Glutamatergic neuron (in vitro differentiated cells): ENCODE measurements around the gene SIK1. TPM values are rescaled to one million over a fixed set of nuclear protein-coding genes. Genes with fewer than 3 reads are reported as not detected.
"Not testable (repeated sequence)": the region's sequence is repeated elsewhere in the genome, so short reads cannot be mapped to it uniquely, and the experiment has no call there.

ENCODE experiments used
- DNase-seq: peaks from one replicate; pipeline ENCODE4 v3.0.0; 2022
- H3K27ac Mint-ChIP-seq: one replicate; pipeline ENCODE4 v1.8.0; 2020; ENCODE audit warnings: mild to moderate bottlenecking, mixed read lengths, inconsistent platforms; ENCODE audit not compliant: unreplicated experiment
- H3K27me3 Mint-ChIP-seq: one replicate; pipeline ENCODE4 v1.8.0; 2020; ENCODE audit warnings: mild to moderate bottlenecking, moderate library complexity, mixed read lengths, inconsistent platforms; ENCODE audit not compliant: unreplicated experiment
- H3K36me3 Mint-ChIP-seq: one replicate; pipeline ENCODE4 v1.8.0; 2020; ENCODE audit warnings: mild to moderate bottlenecking, mixed read lengths, inconsistent platforms; ENCODE audit not compliant: unreplicated experiment
- H3K4me1 Mint-ChIP-seq: one replicate; pipeline ENCODE4 v1.8.0; 2020; ENCODE audit warnings: mild to moderate bottlenecking, low read depth, mixed read lengths, inconsistent platforms; ENCODE audit not compliant: unreplicated experiment
- H3K4me3 Mint-ChIP-seq: one replicate; pipeline ENCODE4 v1.8.0; 2020; ENCODE audit warnings: mild to moderate bottlenecking, mixed read lengths, inconsistent platforms; ENCODE audit not compliant: unreplicated experiment
- H3K9me3 Mint-ChIP-seq: one replicate; pipeline ENCODE4 v1.8.0; 2020; ENCODE audit warnings: mild to moderate bottlenecking, moderate library complexity, mixed read lengths, inconsistent platforms; ENCODE audit not compliant: unreplicated experiment
- total RNA-seq: library from RNA; stranded (reverse); fragmentation: NEBNext Ultra II Directional; extraction: Animal tissue kit (Norgen Biotek cat#: 25700); gene quantifications from one replicate; pipeline ENCODE4 v1.2.1, GENCODE V29; 2021; ENCODE audit not compliant: unreplicated experiment

SIK1 gene
- total RNA-seq, 1 donor from 2014 or later: 14.2 TPM

GRCh38 chr21:43455717-43456116, 28.8 kb upstream of the SIK1 start:
- not testable (repeated sequence) for DNase-seq, H3K4me1 Mint-ChIP-seq, H3K4me3 Mint-ChIP-seq, H3K27ac Mint-ChIP-seq, H3K36me3 Mint-ChIP-seq, H3K9me3 Mint-ChIP-seq, H3K27me3 Mint-ChIP-seq

- H3K4me3 Mint-ChIP-seq, H3K9me3 Mint-ChIP-seq, DNase-seq, H3K27me3 Mint-ChIP-seq, H3K27ac Mint-ChIP-seq, H3K4me1 Mint-ChIP-seq, H3K36me3 Mint-ChIP-seq: not testable (repeated sequence)
Observed at GRCh38 chr21:43454176-43454575, 27.2 kb upstream of the SIK1 start.

DNA sequence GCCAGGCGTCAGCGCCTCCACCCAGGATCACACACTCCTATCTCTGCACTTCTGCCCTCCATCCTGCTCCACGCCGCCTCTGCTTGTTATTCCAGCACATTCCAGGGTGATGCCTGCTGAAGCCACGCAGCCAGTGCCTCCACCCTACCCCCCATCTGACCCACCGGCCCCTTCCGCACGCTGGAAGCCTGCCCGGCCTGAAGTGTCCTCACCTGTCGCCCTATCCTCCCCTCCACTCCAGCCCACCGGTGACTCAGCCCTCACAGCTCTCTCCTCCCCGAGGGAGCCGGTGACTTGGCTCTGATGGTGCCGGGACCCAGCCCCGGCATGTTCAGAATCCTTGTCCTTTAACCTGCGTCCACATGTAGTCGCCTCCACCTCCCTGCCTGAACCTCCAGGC, 24.9 kb upstream of the SIK1 start:
- H3K9me3 Mint-ChIP-seq, H3K27ac Mint-ChIP-seq, H3K36me3 Mint-ChIP-seq, H3K4me3 Mint-ChIP-seq, H3K4me1 Mint-ChIP-seq, DNase-seq, H3K27me3 Mint-ChIP-seq: not testable (repeated sequence)

GRCh38 chr21:43450287-43450686, 23.4 kb upstream of the SIK1 start:
- not testable (repeated sequence) for H3K27ac Mint-ChIP-seq, DNase-seq

GRCh38 chr21:43447353-43447977, 20.5 kb upstream of the SIK1 start:
- DNase-seq, H3K4me3 Mint-ChIP-seq, H3K9me3 Mint-ChIP-seq, H3K27ac Mint-ChIP-seq, H3K4me1 Mint-ChIP-seq, H3K27me3 Mint-ChIP-seq, H3K36me3 Mint-ChIP-seq: not testable (repeated sequence)

More at GRCh38 chr21:43450287-43450686, 23.4 kb upstream of the SIK1 start:
- H3K9me3 Mint-ChIP-seq, H3K4me1 Mint-ChIP-seq, H3K27me3 Mint-ChIP-seq, H3K4me3 Mint-ChIP-seq, H3K36me3 Mint-ChIP-seq: not testable (repeated sequence)

GRCh38 chr21:43446277-43446932, 19.5 kb upstream of the SIK1 start:
- H3K9me3 Mint-ChIP-seq, H3K27me3 Mint-ChIP-seq, DNase-seq, H3K4me3 Mint-ChIP-seq, H3K4me1 Mint-ChIP-seq, H3K27ac Mint-ChIP-seq, H3K36me3 Mint-ChIP-seq: not testable (repeated sequence)

GRCh38 chr21:43444524-43444923, 17.6 kb upstream of the SIK1 start:
- not testable (repeated sequence) for H3K9me3 Mint-ChIP-seq, H3K27me3 Mint-ChIP-seq, DNase-seq, H3K27ac Mint-ChIP-seq, H3K4me3 Mint-ChIP-seq, H3K4me1 Mint-ChIP-seq, H3K36me3 Mint-ChIP-seq

DNA sequence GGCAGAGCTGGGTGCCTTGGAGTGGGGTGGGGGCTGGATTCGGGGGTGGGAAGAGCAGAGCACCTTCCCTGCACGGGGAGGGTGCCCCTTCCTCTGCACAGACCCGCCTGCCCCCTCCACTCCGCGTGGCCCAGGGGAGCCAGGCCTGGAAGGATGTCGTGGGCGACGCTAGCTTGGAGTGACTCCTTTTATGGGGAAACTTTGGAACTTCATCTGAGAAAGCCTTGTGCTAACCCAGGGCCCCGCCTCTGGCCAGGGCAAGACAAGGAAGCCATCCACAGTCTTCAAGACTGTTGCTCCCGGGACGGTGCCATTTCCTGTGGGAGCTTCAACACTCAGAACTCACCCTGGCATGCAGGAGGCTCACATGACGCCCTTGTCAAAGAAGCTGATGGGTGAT, 15.6 kb upstream of the SIK1 start:
- not testable (repeated sequence) for DNase-seq, H3K36me3 Mint-ChIP-seq, H3K4me1 Mint-ChIP-seq, H3K27me3 Mint-ChIP-seq, H3K9me3 Mint-ChIP-seq, H3K27ac Mint-ChIP-seq, H3K4me3 Mint-ChIP-seq

- H3K4me3 Mint-ChIP-seq, H3K9me3 Mint-ChIP-seq, H3K4me1 Mint-ChIP-seq, H3K36me3 Mint-ChIP-seq, DNase-seq, H3K27ac Mint-ChIP-seq, H3K27me3 Mint-ChIP-seq: not testable (repeated sequence)
Observed at GRCh38 chr21:43440835-43441727, 14.2 kb upstream of the SIK1 start.

- not testable (repeated sequence) for H3K36me3 Mint-ChIP-seq, H3K27ac Mint-ChIP-seq, H3K27me3 Mint-ChIP-seq, H3K4me1 Mint-ChIP-seq, H3K9me3 Mint-ChIP-seq, H3K4me3 Mint-ChIP-seq, DNase-seq
Observed at GRCh38 chr21:43439316-43440075, 12.6 kb upstream of the SIK1 start.

- H3K27ac Mint-ChIP-seq, H3K36me3 Mint-ChIP-seq, H3K9me3 Mint-ChIP-seq, H3K4me3 Mint-ChIP-seq, H3K4me1 Mint-ChIP-seq, DNase-seq, H3K27me3 Mint-ChIP-seq: not testable (repeated sequence)
Observed at GRCh38 chr21:43436272-43436671, 9.3 kb upstream of the SIK1 start.
